CD4-positive, alpha-beta T cell treated with Interleukin-15 for 4 hours (primary cell): ENCODE results near the gene UBE2D1.
A peak's percentile ranks its signal among the peaks of the same experiment; 100 is the strongest.

ENCODE experiments used
- DNase-seq: peaks from one replicate; pipeline ENCODE4 v3.0.0-alpha.2; 2020; ENCODE audit warnings: low spot score

UBE2D1 gene

GRCh38 chr10:58334817-58335305 lies at the start of gene UBE2D1:
Gene UBE2D1, plus strand, starts transcription at chr10:58335006. Its CDS starts 196 bp downstream, at chr10:58335202.
- DNase-seq: peak; percentile 83

DNA sequence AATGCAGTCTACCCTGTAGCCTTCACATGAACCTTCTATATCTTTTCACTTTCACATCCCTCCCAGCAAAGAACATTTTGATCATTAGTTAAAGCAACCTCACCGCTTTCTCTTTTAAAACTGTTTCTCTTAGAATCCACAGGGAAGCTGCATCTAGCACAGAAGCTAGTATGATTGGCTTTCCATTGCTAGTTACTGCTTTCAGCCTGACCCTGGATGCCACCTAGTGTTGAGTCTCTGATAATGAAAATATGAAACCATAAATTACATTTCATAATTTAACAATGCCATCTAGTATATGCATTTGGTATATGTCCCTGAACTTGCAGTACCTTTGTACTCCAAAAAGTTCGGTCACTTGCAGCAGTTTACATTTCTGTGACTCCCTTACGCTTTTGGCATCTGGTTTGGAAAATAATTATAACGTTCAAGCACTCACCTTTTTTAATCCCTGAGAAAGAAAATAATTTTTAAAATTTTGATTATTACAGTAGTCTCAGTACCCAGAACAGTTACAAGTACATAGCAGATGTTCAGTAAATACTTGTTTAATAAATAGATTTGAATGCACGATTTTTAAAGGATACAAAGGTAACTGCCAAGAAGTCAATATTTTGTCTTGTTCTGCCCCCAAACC lies 43.1 kb upstream of the UBE2D1 start:
- peak; percentile 52 for DNase-seq

DNA sequence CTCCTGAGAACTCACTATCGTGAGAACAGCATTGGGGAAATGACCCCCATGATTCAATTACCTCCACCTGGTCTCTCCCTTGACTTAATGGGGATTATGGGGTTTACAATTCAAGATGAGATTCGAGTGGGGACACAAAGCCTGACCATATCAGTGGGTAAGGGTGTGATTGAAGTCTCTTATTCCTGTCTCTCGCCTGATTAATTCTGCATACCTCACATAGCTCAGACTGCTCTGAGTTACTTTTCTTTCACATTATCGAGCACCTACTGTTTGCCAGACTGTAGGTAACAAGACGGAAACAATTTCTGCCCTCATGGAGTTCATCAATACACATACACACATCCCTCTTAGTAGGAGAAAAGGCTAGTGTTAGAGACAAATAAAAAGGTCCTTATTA lies 40.8 kb upstream of the UBE2D1 start:
- DNase-seq: no peak

GRCh38 chr10:58299580-58299979 lies 35.2 kb upstream of the UBE2D1 start:
- DNase-seq: peak; percentile 45

DNA sequence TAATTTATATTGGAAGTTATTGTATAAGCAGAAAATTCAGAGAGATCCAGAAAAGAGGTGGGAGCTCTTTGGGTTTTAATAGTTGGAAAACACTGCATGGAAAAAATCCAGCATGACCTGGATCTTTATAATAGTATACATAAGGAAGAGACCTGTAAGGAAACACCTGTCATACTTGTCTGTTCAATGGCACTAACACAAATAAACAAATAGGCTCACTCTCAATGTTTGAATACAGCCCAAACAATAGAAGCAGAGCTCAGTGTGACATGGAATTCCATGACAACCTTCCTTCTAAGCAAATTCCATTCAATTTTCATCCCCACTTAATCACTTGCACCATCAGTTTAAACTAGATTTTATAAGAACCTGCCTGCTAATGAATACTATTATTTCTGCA lies 34.1 kb upstream of the UBE2D1 start:
- DNase-seq: no peak

DNA sequence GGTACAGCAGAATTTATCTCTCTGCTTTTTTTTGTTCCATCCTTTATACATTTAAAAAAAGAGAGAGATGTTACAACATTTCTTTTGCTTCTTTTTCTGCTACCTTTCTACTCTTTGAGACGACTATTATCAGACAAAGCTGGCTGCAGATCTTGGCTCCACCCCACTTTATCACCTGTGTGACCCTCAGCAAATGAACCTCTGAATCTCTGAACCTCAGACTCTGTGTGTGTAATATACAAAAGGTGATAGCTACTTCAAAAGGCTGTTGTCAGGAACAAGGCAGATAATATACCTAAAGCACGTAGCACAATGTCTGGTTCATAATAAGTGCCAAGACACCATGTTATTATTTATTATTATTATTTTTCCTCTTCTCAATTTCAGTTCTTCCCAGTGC lies 32.6 kb upstream of the UBE2D1 start:
- DNase-seq: no peak

GRCh38 chr10:58304099-58304633 lies 30.6 kb upstream of the UBE2D1 start:
- DNase-seq: no peak

GRCh38 chr10:58305821-58306220 lies 29.0 kb upstream of the UBE2D1 start:
- DNase-seq: no peak

GRCh38 chr10:58307676-58308075 lies 27.1 kb upstream of the UBE2D1 start:
- no peak for DNase-seq

GRCh38 chr10:58311026-58311425 lies 23.8 kb upstream of the UBE2D1 start:
- DNase-seq: no peak

GRCh38 chr10:58316874-58317273 lies 17.9 kb upstream of the UBE2D1 start:
- DNase-seq: no peak

- DNase-seq: no peak
Observed at GRCh38 chr10:58318346-58318745, 16.5 kb upstream of the UBE2D1 start.

DNA sequence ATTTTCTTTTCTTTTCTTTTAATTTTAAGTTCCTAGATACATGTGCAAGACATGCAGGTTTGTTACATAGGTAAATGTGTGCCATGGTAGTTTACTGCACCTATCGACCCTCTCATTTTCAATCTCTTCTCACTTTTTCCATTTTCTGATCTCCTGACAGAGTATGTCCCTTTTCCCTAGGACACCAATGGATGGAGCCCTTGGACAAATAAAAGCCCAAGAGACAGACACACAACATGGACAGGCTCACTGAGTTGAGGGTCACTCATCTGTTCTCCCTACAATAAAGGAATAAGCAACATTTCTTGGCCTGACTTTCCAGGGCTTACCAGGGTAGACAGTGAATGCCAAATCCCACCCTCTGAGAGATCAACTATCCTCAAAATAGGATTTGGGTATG lies 15.2 kb upstream of the UBE2D1 start:
- DNase-seq: no peak

DNA sequence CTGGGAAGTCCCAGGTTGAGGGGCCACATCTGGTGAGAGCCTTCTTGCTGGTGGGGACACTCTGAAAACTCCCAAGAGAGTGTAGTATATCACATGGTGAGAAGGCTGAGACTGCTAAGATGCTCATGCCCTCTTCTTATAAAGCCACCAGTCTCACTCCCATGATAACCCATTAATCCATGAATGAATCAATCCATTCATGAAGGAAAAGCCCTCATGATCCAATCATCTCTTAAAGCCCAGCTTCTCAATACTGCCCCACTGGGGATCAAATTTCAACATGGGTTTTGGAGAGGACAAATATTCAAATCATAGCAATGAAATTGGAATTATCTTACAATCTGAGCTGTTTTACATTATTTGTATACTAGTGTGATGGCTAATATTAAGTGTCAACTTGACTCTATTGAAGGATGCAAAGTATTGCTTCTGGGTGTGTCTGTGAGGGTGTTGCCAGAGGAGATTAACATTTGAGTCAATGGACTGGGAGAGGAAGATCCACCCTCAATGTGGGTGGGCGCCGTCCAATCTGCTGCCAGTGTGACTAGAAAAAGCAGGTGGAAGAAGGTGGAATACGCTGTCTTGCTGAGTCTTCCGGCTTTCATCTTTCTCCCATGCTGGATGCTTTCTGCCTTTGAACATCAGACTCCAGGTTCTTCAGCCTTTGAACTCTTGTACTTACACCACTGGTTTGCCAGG lies 14.3 kb upstream of the UBE2D1 start:
- no peak for DNase-seq

- DNase-seq: no peak
Observed at GRCh38 chr10:58322072-58322834, 12.6 kb upstream of the UBE2D1 start.

GRCh38 chr10:58322835-58323209 lies 12.0 kb upstream of the UBE2D1 start:
- no peak for DNase-seq

- DNase-seq: no peak
Observed at GRCh38 chr10:58326967-58327381, 7.8 kb upstream of the UBE2D1 start.

- no peak for DNase-seq
Observed at GRCh38 chr10:58328233-58328632, 6.6 kb upstream of the UBE2D1 start.

- no peak for DNase-seq
Observed at GRCh38 chr10:58330431-58330830, 4.4 kb upstream of the UBE2D1 start.

- DNase-seq: no peak
Observed at GRCh38 chr10:58331646-58332045, 3.2 kb upstream of the UBE2D1 start.

DNA sequence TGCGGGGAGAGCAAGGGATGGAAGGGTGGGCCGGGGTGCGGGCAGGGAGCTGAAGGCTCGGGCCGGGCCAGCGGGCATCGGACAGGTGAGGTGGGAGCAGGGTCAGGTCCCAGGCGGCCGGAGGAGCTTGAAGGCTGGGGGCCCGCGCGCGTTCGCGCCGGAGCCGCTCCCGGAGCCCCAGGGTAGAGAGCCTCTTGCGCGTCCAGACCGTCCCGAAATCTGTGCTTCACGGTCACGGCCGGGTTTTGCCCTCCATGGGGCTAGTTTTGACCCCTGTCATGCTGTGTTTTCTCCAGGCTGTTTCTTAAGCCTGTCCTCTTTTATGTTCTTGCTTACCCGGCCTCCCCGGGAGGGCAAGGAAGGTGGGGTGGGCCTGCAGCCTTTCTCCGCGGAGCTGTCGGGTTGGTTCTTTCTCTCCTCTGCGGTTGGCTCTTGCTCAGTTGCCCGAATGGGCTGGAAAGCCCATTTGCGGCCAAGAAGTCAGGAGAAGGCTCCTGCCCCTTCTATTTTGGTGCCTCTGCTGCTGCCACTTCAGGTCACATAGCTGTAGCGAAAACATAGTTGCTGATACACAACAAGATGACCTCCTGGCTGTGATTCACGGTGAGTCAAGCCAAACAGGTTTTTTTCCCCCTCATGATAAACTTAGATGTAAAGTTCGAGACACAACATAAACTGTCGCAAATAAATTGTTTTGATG lies 650 bp downstream of the UBE2D1 start:
- DNase-seq: peak; percentile 10

- DNase-seq: no peak
Observed at GRCh38 chr10:58336242-58336641, 1.4 kb downstream of the UBE2D1 start.
